OCI-LY3 (cell line): ENCODE data around the gene METAP2.
"Not testable (repeated sequence)": the region's sequence is repeated elsewhere in the genome, so short reads cannot be mapped to it uniquely, and the experiment has no call there.

Experiments used
- CTCF ChIP-seq: fragments of 200-600, 300-600 bp; sonication (generic); IDR thresholded peaks from 2 replicates; pipeline ENCODE4 v1.5.1; 2014; ENCODE audit warnings: antibody characterized with exemption, low read length, low read depth
- EZH2phosphoT487 ChIP-seq: fragments of 200-600 bp; shearing (Covaris generic); IDR thresholded peaks from 2 replicates; pipeline ENCODE4 v1.6.1; 2018; ENCODE audit warnings: antibody characterized with exemption, mixed run types, low read depth

GRCh38 chr12:95457605-95458004, 16.3 kb upstream of the METAP2 start:
- not testable (repeated sequence) for TF ChIP-seq CTCF, EZH2phosphoT487
